Measurements from ENCODE around the gene RNF20.
A peak's percentile ranks its signal among the peaks of the same experiment; 100 is the strongest.

The RNF20 gene

GRCh38 chr9:101587332-101588043, 53.8 kb downstream of the RNF20 start:
- peak; percentile 37 for DNase-seq (ENCODE audit: low spot score)

DNA sequence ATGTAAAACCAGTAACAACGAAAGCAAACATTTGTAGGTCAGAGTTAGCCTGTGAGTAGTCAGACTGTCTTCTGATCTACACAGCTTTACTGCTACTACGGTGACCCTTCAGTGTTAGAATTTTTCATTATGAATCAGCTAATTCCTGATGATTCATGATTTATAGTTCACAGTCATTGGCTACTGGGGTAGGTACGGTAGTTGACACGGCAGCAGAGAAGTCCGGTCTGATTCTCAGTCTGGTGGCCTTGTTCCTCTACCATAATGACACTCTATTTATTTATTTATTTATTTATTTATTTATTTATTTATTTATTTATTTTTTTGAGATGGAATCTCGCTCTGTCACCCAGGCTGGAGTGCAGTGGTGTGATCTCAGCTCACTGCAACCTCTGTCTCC, 56.4 kb downstream of the RNF20 start:
- peak; percentile 43 for DNase-seq (ENCODE audit: low spot score)

DNA sequence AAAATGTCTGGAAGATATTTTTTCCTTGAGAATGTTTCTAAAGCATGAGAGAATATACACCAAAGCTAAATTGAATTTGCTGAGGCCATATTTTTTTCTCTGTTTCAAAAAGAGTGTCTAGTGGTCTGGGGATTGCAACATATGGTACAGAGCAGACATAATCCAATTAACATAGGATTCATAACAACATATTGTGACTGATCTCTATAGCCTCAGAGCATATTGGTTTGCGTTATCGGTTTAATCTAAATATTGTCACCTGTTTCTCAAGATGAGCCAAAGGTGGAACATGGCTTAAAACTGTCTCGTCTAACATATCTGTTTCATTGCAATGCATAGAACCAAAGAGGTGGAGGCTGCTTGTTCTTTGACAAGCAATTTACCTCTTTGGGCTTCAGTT, 57.2 kb downstream of the RNF20 start:
- DNase-seq (ENCODE audit: low spot score): no peak

GRCh38 chr9:101591787-101592446, 58.3 kb downstream of the RNF20 start:
- DNase-seq (ENCODE audit: low spot score): no peak

- DNase-seq (ENCODE audit: low spot score): no peak
Measured at GRCh38 chr9:101592788-101593187, 59.1 kb downstream of the RNF20 start.

DNA sequence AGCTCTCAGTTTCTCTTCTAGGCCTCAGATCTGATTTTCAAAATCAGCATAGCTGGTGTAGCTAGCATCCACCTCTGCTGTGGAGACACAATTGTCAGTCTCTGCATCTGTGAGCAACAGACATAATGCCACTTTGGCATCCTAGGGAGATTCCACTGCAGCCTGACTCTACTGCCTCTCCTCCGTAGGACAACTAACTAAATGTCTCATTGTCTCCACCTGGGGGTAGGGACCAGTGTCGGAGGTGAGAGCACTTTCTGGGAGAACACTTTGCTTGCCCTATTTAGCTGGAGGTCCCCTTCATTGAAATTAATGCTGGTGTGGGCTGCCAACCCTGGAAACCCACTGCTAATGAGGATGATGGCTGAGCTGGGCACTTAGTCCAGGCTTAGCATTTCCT, 59.7 kb downstream of the RNF20 start:
- no peak for DNase-seq (ENCODE audit: low spot score)

DNA sequence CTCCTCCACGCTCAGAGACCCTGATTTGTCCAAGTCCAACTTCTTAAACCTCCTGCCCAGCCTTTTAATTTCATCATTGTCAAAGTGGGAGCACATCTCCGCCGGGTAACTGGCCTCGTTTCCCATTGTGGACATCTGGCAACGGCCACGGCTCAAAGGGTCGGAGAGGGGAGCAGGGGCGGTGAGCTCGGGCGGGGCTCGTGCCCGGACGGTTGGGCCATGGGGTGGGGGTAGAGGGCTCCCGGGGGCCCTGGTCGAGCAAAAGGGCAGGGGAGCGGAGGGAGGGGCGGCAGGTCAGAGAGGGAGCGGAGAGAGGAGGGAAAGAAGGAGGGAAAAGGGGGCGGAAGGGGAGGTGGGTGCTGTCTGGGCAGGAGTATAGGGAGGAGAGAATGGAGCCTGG, 61.1 kb downstream of the RNF20 start, which contains the start of gene PPP3R2:
Gene PPP3R2 (minus strand): TSS at position 174 of the 400 bp plus-strand sequence. CDS start 48 bp downstream, at position 126.
- no peak for DNase-seq (ENCODE audit: low spot score)

- peak; percentile 74 for DNase-seq (ENCODE audit: low spot score)
Measured at GRCh38 chr9:101601904-101602765, 68.5 kb downstream of the RNF20 start.

- DNase-seq (ENCODE audit: low spot score): no peak
Measured at GRCh38 chr9:101604296-101604695, 70.6 kb downstream of the RNF20 start.

DNA sequence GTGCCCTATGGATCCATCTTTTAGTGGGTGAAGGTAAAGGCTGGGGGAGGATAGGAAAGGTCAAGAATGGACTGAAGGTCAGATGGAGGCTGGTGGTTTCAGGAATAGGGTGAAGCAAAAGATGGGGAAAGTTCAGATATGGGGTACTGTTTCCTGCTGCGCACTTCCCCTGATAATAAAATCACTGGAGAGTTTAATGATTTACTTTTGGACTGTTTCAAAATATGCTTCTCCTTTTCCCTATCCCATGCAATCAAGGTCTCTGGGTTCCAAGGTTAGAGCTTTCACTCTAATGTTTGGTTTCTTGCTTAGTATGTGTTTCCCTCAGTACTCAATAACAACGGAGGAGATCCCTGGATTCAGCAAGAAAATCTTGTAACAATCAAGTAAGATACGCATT, 71.9 kb downstream of the RNF20 start:
- no peak for DNase-seq (ENCODE audit: low spot score)

Measured in GM03348 (cell line).